Activated CD4-positive, alpha-beta T cell treated with anti-CD3 and anti-CD28 coated beads, Interleukin-2, amount 50 U/mL, for 24 hours (primary cell): ENCODE data around the gene SLC38A11.

Experiments used
- DNase-seq, 2 donors: peaks; one replicate each; pipeline ENCODE4 v3.0.0-alpha.2; 2020; ENCODE audit warnings: low read depth in 1 of 2, low spot score in 1 of 2

The SLC38A11 gene

GRCh38 chr2:164972216-164972615 is 16.9 kb upstream of the SLC38A11 start:
- DNase-seq: no peak

- DNase-seq: no peak
Measured at GRCh38 chr2:164969909-164970690, 14.8 kb upstream of the SLC38A11 start.

DNA sequence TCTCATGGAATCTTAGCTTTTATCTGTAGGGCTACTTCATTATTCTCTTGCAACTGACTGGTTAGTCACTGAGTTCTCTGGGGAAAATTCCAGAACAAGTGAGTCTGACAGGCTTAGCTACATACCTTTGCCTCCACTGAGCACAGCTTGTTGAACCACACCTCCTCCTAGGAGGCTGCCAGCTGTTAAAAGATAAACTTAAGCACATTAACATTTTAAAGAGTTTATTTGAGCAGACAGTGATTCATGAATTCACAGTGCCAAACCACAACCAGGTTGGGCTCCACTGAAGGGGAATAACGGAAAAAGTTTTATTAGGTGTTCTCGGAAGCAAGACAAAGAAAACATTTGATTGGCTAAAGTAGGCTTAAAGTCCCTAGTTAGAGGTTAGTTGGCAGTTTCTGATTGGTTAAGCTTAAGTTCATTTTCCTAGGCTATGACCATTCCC is 12.5 kb upstream of the SLC38A11 start:
- no peak for DNase-seq

GRCh38 chr2:164967361-164967760 is 12.0 kb upstream of the SLC38A11 start:
- no peak for DNase-seq

DNA sequence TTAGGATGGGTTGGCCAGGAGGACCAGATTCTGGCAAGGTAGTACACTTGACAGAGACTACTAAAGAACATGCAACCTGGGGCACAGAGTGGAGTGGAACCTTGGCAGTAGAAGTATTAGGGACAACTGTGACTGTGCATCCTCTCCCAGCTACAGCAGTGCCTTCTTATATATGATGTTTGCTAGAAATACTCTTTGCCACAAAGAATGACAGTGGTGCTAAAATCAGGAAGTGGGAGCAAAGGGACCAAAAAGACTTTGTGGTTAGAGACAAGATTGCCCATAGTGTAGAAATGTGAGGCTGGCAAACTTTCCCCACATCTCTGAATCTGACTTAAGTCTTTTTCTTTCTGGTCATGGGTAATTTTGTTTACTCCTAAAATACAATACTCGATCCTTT is 9.4 kb upstream of the SLC38A11 start:
- DNase-seq: no peak

DNA sequence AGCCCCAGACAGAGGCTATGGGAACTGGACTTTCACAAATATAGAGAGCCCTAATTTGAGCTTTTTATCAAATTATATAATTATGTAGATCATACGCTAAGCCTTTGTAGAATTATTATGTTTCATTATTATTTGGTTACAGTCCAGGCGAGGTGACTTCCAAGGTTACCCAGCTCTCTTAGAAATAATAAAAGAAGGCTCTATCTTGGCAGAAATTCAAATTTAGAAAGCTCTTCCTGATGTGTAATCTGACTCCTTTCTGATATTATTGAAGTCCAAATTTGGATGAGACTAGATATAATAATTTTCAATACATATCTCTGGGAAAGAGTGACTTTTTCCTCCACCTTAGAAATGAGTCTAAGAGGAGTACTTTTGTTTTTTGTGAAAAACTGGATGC is 4.8 kb upstream of the SLC38A11 start:
- DNase-seq: no peak

GRCh38 chr2:164954186-164954585 is 1.1 kb downstream of the SLC38A11 start:
- no peak for DNase-seq

DNA sequence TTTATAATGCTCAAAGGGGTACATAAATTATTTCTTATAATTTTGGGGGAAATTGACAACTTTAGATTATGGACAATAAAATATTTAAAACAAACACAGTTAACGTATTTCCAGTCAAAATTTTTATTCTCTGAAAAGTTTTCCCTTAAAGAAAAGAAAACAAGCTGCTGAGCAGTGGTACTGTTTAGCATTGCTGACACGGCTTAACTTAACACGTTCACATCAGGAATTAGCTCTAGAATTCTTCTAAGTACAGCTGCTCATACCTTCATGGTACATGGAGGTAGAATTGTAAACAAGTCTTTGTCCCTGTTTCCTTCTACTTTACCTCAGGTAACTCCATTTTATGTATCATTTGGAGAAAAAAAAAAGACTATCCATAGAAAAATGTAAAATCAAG is 2.0 kb downstream of the SLC38A11 start:
- no peak for DNase-seq

- no peak for DNase-seq
Measured at GRCh38 chr2:164952057-164952702, 3.1 kb downstream of the SLC38A11 start.

GRCh38 chr2:164948540-164948939 is 6.8 kb downstream of the SLC38A11 start:
- DNase-seq: no peak

DNA sequence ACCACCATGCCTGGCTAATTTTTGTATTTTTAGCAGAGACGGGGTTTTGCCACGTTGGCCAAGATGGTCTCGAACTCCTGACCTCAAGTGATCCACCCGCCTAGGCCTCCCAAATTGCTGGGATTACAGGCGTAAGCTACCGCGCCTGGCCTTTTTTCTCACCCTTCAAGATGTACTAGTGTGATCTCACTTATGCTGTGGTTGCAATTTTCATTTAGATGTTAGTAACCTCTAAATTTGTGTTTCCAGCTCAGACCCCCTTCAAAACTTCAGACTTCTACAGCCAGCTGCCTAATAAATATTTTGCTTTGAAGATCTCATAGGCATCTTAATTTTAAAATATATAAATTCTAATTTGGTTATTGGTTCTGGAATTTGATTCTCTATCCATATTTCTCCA is 8.0 kb downstream of the SLC38A11 start:
- DNase-seq: no peak

- no peak for DNase-seq
Measured at GRCh38 chr2:164943289-164943688, 12.0 kb downstream of the SLC38A11 start.

GRCh38 chr2:164937864-164938401 is 17.4 kb downstream of the SLC38A11 start:
- DNase-seq: no peak

DNA sequence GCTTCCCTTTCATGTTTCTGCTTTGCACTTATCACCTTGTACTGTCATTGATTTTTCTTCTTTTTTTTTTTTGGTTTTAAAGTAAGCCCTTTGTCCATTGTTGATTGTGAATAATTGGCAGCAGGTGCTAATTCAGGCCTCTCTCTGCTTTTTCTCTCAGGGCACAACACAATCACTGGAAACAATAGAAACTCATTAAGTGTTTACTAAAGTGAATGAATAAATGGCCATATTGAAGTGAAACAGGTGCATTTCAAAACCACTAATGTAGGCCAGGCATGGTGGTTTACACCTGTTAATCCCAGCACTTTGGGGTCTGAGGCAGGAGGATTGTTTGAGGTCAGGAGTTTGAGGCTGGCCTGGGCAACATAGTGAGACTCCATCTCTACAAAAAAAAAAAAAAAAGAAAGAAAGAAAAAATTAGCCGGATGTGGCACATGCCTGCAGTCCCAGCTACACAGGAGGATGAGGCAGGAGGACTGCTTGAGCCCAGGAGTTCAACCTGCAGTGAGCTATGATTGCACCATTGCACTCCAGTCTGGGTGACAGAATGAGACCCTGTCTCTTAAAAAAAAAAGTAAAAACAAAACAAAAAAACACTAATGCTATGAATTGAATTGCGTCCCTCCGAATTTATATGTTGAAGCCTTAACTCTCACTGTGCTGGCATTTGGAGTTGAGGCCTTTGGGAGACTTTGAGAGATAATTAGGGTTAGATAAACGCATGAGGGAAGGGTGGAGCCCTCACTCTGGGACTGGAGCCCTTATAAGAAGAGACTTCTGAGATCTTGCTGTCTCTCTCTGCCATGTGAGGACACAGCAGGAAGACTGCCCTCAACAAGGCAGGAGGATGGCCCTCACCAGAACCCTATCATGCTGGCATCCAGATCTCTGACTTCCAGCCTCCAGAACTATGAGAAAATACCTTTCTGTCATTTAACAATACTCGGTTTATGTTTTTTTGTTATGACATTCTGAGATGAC is 19.9 kb downstream of the SLC38A11 start:
- no peak for DNase-seq

DNA sequence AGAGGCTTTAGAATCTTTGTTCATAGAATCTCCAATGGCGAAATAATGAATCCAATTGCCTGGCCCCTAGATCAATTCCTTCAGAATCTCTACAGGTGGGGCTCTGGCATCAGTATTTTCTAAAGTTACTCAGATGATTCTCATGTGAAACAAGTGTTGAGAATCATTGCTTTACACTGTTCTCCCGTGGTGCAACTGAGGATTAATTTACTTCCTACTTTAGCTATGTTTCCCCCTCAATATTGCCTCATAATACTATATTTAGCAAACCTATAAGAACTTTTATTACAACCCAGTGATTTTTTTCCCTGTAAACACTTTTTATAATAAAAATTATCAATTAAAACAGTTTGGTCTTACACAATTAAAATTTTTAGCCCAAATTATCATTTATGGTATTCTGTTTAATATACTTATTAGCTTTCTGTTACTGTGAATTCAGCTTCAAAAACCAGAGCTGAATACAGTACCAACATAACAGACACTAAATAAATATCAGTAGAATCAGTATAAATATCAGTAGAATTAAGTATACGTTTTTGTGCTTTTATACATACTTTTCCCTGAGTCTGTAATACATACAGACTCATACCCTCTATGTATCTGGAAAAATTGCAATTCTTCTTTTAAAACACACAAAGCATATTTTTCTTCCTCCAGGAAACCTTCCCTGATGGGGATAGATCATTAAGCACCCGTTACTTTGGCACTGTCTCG is 20.8 kb downstream of the SLC38A11 start:
- no peak for DNase-seq

DNA sequence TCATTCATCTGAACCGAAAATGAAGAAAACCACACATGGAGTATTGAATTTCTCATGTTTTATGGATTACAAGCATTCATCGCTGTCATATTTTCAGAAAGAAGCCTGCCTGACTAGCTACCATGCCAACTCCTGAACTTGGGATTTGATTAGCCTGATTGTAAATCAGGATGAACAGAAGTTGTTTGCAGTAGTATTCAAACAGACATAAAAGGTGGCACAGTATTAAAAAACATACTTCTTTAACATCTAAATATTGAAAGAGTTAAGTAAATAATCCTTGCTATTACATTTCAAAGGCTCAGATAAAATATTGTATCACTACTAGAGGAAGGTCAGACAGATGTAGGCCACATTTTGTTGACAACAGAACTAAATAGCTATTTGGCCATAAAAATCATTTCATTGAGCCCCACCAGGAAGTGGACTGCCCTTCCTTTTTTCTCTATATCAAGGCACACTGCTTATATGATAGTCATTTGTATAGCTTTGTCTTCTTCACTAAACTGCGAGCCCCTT is 21.6 kb downstream of the SLC38A11 start:
- no peak for DNase-seq

DNA sequence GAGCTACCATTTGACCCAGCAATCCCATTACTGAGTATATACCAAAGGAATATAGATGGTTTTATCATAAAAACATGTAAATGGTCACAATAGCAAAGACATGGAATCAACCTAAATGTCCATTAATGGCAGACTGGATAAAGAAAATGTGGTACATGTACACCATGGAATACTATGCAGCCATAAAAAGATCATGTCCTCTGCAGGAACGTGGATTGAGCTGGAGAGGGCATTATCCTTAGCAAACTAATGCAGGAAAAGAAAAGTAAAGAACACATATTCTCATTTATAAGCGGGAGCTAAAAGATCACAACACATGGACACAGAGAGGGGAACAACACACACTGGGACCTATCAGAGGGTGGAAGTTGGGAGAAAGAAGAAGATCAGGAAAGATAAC is 22.9 kb downstream of the SLC38A11 start:
- DNase-seq: no peak

- no peak for DNase-seq
Measured at GRCh38 chr2:164928101-164928673, 27.1 kb downstream of the SLC38A11 start.

DNA sequence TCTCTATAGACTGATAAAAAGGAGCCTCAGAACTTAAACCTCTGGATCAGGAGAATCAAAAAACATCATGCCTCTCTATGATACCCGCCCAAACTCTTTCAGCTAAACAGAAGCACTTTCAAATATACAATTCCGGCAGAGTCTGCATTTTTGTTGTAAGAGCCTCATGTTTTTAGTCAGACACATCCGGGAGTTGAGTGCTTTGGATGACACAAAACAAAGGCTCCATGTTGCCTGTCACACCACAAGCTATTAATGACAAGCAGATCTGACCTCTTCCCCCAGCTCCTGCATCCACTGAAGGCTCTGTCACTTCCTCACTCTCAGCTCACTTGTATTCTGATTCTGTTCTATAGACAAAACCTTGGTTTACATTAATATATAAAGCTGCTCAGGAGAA is 33.2 kb downstream of the SLC38A11 start:
- no peak for DNase-seq

- DNase-seq: no peak
Measured at GRCh38 chr2:164920430-164920829, 34.9 kb downstream of the SLC38A11 start.
